Activated CD8-positive, alpha-beta T cell treated with anti-CD3 and anti-CD28 coated beads for 36 hours (primary cell): Measurements from ENCODE around the gene VWA1. TPM values are rescaled to one million over a fixed set of nuclear protein-coding genes. Genes with fewer than 3 reads are reported as not detected.

Experiments used
- ATAC-seq: fragments of 200-7000 bp; cut with Tn5 transposase; one replicate; pipeline ENCODE4 v1.10.0; 2021; ENCODE audit warnings: mild to moderate bottlenecking, moderate library complexity
- CTCF ChIA-PET: fragments of 350-600 bp; sonication (Branson Sonifier 250); formaldehyde crosslinking; loops from one replicate; lab custom pipeline; 2021; ENCODE audit warnings: antibody characterized with exemption; lab: Charles Lee
- POLR2A ChIA-PET: fragments of 350-600 bp; sonication (Branson Sonifier 250); formaldehyde crosslinking; loops from one replicate; lab custom pipeline; 2021; ENCODE audit warnings: antibody characterized with exemption; lab: Charles Lee
- DNase-seq: peaks from one replicate; pipeline ENCODE4 v3.0.0-alpha.2; 2020
- H3K27ac Mint-ChIP-seq: one replicate; pipeline ENCODE4 v1.8.0; 2021; ENCODE audit warnings: mild to moderate bottlenecking, mixed read lengths
- H3K27me3 Mint-ChIP-seq: one replicate; pipeline ENCODE4 v1.8.0; 2021; ENCODE audit warnings: mixed read lengths
- H3K36me3 Mint-ChIP-seq: one replicate; pipeline ENCODE4 v1.8.0; 2021; ENCODE audit warnings: low read depth, mixed read lengths
- H3K4me1 Mint-ChIP-seq: one replicate; pipeline ENCODE4 v1.8.0; 2021; ENCODE audit warnings: low read depth, mixed read lengths
- H3K4me3 Mint-ChIP-seq: one replicate; pipeline ENCODE4 v1.8.0; 2021; ENCODE audit warnings: mild to moderate bottlenecking, moderate library complexity, mixed read lengths
- H3K9me3 Mint-ChIP-seq: one replicate; pipeline ENCODE4 v1.8.0; 2021; ENCODE audit warnings: mixed read lengths
- intact Hi-C: fragments of 100-400 bp; cut with micrococcal nuclease; formaldehyde crosslinking; loops from one replicate; pipeline ENCODE4 v1.10.0; 2022
- total RNA-seq, 2 experiments: library from RNA; stranded (reverse); gene quantifications; one replicate each; pipeline ENCODE4 v1.2.3, GENCODE V29; 2021
- TF ChIP-seq, protein P1 (sequence below): fragments of 200-600 bp; IDR thresholded peaks from one replicate; pipeline ENCODE4 v1.8.0; 2022; ENCODE audit warnings: antibody characterized with exemption, mild to moderate bottlenecking

Gene VWA1
- total RNA-seq, 2 experiments from 2014 or later: 0.72 to 0.97 TPM

DNA sequence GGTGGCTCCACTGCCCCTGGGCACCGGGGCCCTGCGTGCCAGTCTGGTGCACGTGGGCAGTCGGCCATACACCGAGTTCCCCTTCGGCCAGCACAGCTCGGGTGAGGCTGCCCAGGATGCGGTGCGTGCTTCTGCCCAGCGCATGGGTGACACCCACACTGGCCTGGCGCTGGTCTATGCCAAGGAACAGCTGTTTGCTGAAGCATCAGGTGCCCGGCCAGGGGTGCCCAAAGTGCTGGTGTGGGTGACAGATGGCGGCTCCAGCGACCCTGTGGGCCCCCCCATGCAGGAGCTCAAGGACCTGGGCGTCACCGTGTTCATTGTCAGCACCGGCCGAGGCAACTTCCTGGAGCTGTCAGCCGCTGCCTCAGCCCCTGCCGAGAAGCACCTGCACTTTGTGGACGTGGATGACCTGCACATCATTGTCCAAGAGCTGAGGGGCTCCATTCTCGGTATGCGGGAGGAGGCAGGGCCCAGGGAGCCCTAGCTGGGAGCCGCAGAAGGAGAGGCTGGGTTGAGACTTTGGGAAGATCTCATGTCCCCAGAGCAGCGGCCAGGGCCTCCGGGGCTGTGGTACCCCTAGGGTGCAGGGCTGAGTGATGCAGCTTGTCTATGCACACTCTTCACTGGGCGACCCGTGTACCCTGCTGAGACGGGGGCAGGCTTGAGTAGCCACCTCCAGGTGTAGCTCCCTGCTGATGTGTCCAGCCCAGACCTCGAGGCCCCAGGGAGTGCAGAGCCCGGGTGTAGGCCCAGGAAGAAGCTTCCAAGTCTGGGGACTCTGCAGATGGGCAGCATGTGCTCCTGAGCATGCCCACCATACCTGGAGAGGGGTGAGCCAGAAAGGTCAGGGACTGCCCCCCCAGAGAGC is 1.8 kb downstream of the VWA1 start:
- no peak overlapping the region for H3K4me3 Mint-ChIP-seq
- no peaks in the 10 kb centered on the region for H3K36me3 Mint-ChIP-seq
- DNase-seq (no peak), ATAC-seq (no peak)
- no peak overlapping the region for H3K27ac Mint-ChIP-seq
- H3K9me3 Mint-ChIP-seq: no peaks in the 10 kb centered on the region
- peaks cover 18% of the 10 kb centered on the region for H3K27me3 Mint-ChIP-seq
- POLR2A ChIA-PET: interaction anchor here (1.1 to 1.8 kb wide), 2 partner anchors 23 to 29 kb away, joined by 3 to 6 read pairs; no protein-coding TSS in a partner anchor
- intact Hi-C loops: no loop called here
- CTCF ChIA-PET: interaction anchor here (1.0 to 1.3 kb wide), 3 partner anchors 21 to 65 kb away, joined by 3 to 4 read pairs (median 3); partner anchors contain the start of gene MRPL20
- TF ChIP-seq, protein P1, sequence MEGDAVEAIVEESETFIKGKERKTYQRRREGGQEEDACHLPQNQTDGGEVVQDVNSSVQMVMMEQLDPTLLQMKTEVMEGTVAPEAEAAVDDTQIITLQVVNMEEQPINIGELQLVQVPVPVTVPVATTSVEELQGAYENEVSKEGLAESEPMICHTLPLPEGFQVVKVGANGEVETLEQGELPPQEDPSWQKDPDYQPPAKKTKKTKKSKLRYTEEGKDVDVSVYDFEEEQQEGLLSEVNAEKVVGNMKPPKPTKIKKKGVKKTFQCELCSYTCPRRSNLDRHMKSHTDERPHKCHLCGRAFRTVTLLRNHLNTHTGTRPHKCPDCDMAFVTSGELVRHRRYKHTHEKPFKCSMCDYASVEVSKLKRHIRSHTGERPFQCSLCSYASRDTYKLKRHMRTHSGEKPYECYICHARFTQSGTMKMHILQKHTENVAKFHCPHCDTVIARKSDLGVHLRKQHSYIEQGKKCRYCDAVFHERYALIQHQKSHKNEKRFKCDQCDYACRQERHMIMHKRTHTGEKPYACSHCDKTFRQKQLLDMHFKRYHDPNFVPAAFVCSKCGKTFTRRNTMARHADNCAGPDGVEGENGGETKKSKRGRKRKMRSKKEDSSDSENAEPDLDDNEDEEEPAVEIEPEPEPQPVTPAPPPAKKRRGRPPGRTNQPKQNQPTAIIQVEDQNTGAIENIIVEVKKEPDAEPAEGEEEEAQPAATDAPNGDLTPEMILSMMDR: no peak
- peaks cover 14% of the 10 kb centered on the region for H3K4me1 Mint-ChIP-seq

DNA sequence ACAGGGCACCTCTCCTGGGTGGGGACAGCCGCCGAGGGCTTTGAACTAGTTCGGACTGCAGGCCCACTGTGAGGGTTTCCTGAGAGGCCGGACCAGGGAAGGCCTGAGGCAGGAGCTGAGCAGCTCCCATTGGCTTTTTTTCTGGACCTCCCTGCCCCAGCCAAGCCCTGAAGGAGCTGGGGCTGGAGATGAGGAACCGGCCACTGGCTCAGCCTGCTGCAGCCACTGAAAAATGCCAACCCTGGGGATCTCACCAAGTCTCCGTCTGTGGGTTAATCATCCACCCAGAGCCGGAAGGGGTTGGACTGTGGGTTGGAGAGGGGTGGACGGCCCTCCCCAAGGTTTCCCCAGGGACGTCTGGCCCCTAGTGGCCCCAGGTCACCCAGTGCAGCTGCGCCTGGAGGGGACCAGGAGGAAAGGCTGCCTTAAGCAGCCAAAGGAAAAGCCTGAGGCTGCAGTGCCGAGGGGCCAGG is 2.5 kb downstream of the VWA1 start:
- Mint-ChIP-seq H3K4me1 (peaks cover 14% of the 10 kb centered on the region), H3K27me3 (peaks cover 18% of the 10 kb centered on the region), H3K9me3 (no peaks in the 10 kb centered on the region), H3K36me3 (no peaks in the 10 kb centered on the region), H3K4me3 (no peak overlapping the region), H3K27ac (no peak overlapping the region)
- TF ChIP-seq, protein P1: no peak
- CTCF ChIA-PET: no interaction called here
- POLR2A ChIA-PET: interaction anchor here (1.2 to 1.8 kb wide), 2 partner anchors 23 to 30 kb away, joined by 5 to 6 read pairs; no protein-coding TSS in a partner anchor
- DNase-seq (no peak), ATAC-seq (no peak)
- intact Hi-C loops: no loop called here

DNA sequence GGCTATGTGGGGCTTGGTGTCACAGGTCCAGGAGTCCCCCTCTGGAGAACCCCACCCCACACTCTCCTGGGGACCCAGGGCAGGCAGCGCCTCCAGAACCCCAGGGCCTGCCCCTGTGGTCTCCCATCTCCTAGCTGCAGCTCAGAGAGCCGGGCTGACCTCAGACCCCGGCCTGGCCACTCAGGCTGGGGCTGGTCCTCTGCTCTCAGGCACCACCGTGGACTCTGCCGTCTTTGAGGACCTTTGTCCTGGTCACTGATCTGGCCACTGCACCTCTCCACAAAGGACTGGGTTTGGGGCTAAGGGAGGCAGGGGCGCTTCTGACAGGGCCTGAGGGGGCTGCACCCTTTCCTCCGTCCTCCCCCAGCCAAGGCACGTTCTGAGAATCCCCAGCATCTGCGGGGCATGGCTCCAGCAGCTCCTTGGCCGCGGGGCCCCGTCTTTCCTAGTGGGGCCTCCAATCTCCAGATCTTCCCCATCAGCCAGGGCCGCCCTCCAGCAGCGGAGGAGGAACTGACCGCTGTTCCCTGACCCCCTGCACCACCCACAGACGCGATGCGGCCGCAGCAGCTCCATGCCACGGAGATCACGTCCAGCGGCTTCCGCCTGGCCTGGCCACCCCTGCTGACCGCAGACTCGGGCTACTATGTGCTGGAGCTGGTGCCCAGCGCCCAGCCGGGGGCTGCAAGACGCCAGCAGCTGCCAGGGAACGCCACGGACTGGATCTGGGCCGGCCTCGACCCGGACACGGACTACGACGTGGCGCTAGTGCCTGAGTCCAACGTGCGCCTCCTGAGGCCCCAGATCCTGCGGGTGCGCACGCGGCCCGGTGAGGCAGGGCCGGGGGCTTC is 3.3 kb downstream of the VWA1 start:
- no peaks in the 10 kb centered on the region for H3K36me3 Mint-ChIP-seq
- H3K27me3 Mint-ChIP-seq: peaks cover 18% of the 10 kb centered on the region
- no peak overlapping the region for H3K4me3 Mint-ChIP-seq
- H3K4me1 Mint-ChIP-seq: peaks cover 11% of the 10 kb centered on the region
- TF ChIP-seq, protein P1: no peak
- ATAC-seq (no peak), DNase-seq (no peak)
- CTCF ChIA-PET: interaction anchor here (0.7 to 0.9 kb wide), 2 partner anchors 40 to 227 kb away, joined by 3 to 4 read pairs; partner anchors contain the start of gene CCNL2
- H3K9me3 Mint-ChIP-seq: no peaks in the 10 kb centered on the region
- POLR2A ChIA-PET: interaction anchor here (1.2 to 1.8 kb wide), 2 partner anchors 24 to 31 kb away, joined by 5 to 6 read pairs; no protein-coding TSS in a partner anchor
- no peak overlapping the region for H3K27ac Mint-ChIP-seq
- intact Hi-C loops: no loop called here

DNA sequence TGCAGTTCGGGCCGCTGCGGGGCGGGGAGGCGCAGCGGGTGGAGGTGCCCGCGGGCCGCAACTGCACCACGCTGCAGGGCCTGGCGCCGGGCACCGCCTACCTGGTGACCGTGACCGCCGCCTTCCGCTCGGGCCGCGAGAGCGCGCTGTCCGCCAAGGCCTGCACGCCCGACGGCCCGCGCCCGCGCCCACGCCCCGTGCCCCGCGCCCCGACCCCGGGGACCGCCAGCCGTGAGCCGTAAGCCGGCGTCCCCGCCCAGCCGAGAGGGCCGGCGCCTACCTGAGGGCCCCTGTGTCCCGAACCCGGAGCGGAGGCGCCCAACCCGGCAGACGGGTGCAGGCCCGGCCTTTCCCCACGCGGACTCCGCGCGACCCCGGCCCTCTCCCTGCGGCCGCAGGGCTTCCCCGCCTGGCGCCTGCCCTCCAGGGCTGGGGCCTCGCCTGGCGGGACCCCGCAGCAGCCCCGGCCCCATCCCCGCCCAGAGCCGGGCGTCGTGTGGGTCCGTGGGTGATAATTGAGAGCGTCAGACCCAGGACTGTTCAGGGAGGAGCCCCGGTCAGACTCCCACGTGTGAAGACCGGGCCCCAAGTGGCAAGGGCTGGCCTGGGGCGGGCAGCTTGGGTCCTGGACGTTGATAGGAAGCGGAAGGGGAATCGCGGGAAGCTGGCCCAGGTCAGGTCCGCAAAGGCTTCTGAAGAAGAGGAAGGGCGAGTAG is 4.2 kb downstream of the VWA1 start:
- no peak for ATAC-seq
- H3K4me3 Mint-ChIP-seq: no peak overlapping the region
- H3K27ac Mint-ChIP-seq: no peak overlapping the region
- POLR2A ChIA-PET: interaction anchor here (2.5 kb wide), 1 partner anchor 32 kb away, joined by 13 read pairs; the partner anchor contains the start of gene MRPL20
- H3K36me3 Mint-ChIP-seq: no peaks in the 10 kb centered on the region
- no peak for DNase-seq
- CTCF ChIA-PET: interaction anchor here (1.4 to 2.4 kb wide), 5 partner anchors 9 to 70 kb away, joined by 3 to 11 read pairs (median 6); partner anchors contain the start of gene ATAD3C
- intact Hi-C loops: no loop called here
- H3K4me1 Mint-ChIP-seq: peaks cover 11% of the 10 kb centered on the region
- H3K27me3 Mint-ChIP-seq: peaks cover 18% of the 10 kb centered on the region
- TF ChIP-seq, protein P1: no peak
- H3K9me3 Mint-ChIP-seq: no peaks in the 10 kb centered on the region
